GM19328 (cell line): ENCODE data around the gene IL15.
"Not testable (repeated sequence)": the region's sequence is repeated elsewhere in the genome, so short reads cannot be mapped to it uniquely, and the experiment has no call there.

ENCODE experiments used
- ATAC-seq: cut with Tn5 transposase; IDR thresholded peaks from one replicate; pipeline ENCODE4 v1.9.1; 2021; ENCODE audit warnings: mild to moderate bottlenecking, moderate library complexity; ENCODE audit not compliant: unreplicated experiment

Gene IL15

GRCh38 chr4:141645611-141646340 lies 9.4 kb downstream of the IL15 start:
- no peak for ATAC-seq

- no peak for ATAC-seq
Observed at GRCh38 chr4:141646969-141647368, 10.6 kb downstream of the IL15 start.

- no peak for ATAC-seq
Observed at GRCh38 chr4:141647966-141648365, 11.6 kb downstream of the IL15 start.

- no peak for ATAC-seq
Observed at GRCh38 chr4:141652161-141652778, 15.9 kb downstream of the IL15 start.

- no peak for ATAC-seq
Observed at GRCh38 chr4:141654098-141654497, 17.7 kb downstream of the IL15 start.

- ATAC-seq: no peak
Observed at GRCh38 chr4:141656031-141656430, 19.6 kb downstream of the IL15 start.

GRCh38 chr4:141657550-141658250 lies 21.3 kb downstream of the IL15 start:
- no peak for ATAC-seq

GRCh38 chr4:141658309-141658708 lies 21.9 kb downstream of the IL15 start:
- no peak for ATAC-seq

GRCh38 chr4:141659539-141659938 lies 23.2 kb downstream of the IL15 start:
- no peak for ATAC-seq

- ATAC-seq: no peak
Observed at GRCh38 chr4:141660880-141661279, 24.5 kb downstream of the IL15 start.

- ATAC-seq: no peak
Observed at GRCh38 chr4:141668200-141668910, 32.0 kb downstream of the IL15 start.

- no peak for ATAC-seq
Observed at GRCh38 chr4:141669501-141669900, 33.1 kb downstream of the IL15 start.

GRCh38 chr4:141675384-141675783 lies 39.0 kb downstream of the IL15 start:
- ATAC-seq: no peak

GRCh38 chr4:141676087-141676670 lies 39.8 kb downstream of the IL15 start:
- ATAC-seq: no peak

- no peak for ATAC-seq
Observed at GRCh38 chr4:141680060-141680459, 43.7 kb downstream of the IL15 start.

GRCh38 chr4:141684785-141685184 lies 48.4 kb downstream of the IL15 start:
- no peak for ATAC-seq

- no peak for ATAC-seq
Observed at GRCh38 chr4:141686146-141686775, 49.9 kb downstream of the IL15 start.

GRCh38 chr4:141686879-141687278 lies 50.5 kb downstream of the IL15 start:
- no peak for ATAC-seq

- not testable (repeated sequence) for ATAC-seq
Observed at GRCh38 chr4:141689726-141690296, 53.4 kb downstream of the IL15 start.

GRCh38 chr4:141691247-141691646 lies 54.9 kb downstream of the IL15 start:
- ATAC-seq: not testable (repeated sequence)
